ENCODE data around the gene TBC1D9.
"Not testable (repeated sequence)": the region's sequence is repeated elsewhere in the genome, so short reads cannot be mapped to it uniquely, and the experiment has no call there.

Gene TBC1D9

DNA sequence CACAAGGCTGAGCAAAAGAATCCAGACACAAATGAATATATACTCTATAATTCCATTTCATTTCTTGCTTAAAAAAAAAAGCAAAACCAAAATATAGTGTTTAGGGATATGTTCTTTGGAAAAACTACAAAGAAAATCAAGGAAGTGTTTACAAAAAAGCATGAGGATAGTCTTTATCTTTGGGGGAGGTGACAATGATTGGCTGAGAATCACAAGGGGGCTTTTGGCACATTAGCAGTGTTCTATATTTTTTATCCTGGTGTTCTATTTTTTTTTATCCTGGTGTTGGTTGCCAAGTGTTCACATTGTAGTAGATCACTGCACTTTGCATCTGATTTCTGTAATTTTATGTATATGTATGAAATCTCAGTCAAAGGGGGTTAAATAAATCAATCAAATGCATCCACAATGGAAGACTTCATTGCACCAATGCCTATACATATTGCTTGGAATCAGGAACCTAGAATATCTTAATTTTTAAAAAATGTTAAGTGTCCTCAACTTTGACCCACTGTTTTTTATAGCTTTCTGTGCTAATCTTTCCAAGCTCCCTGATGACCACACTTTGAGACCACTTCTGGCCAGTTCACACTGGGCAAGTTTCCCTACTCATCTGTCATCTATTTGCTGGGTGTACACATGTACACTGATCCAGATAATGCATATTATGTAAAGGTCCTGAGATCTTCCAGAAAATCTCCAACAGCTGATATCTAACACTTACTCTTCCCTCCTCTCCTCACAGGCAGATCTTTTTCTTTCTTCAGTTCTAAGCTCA, 3.7 kb downstream of the TBC1D9 start:
- DNase-seq: no peak

DNA sequence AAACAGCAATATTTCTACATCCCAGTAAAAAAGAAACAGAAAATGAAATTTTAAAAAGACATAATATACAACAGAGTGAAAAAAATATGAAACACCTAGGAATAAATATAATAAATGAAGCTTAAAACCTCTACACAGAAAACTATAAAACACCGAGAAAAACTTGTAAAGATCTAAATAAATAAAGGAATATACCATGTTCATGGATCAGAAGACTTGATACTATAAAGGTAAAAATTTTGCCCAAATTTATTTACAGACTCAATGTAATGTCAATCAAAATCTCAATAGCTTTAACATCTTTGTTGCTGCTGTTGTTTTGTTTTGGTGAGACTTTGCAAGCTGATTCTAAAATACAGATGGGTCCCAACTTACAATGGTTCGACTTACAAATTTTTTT, 5.7 kb downstream of the TBC1D9 start:
- DNase-seq: no peak

DNA sequence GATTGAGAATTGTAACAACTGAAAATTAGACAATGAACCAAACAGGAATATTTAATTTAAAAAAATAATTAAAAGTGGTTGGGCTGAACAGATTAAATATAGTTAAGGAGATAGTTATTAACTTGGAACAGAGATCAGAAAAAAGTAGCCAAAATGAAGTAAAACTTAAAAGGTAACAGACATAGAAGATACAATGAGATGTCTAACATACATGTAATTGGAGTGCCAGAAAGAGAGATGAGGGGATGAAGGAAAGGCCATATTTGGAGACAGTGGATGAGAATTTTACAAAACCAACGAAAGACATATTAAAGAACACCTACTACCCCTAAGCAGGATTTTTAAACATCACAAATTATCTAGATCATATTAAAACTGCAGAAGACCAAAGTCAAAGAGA, 8.0 kb downstream of the TBC1D9 start:
- no peak for DNase-seq

DNA sequence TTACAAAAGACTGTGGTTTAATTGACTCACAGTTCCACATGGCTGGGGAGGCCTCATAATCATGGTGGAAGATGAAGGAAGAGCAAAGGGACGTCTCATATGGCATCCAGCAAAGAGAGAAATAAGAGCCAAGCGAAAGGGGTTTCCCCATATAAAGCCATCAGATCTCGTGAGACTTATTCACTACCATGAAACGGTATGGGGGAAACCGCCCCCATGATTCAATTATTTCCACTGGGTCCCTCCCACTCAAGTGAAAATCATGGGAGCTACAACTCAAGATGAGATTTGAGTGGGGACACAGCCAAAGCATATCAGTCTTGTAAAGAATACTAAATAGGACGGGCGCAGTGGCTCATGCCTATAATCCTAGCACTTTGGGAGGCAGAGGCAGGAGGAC, 9.6 kb downstream of the TBC1D9 start:
- not testable (repeated sequence) for DNase-seq

DNA sequence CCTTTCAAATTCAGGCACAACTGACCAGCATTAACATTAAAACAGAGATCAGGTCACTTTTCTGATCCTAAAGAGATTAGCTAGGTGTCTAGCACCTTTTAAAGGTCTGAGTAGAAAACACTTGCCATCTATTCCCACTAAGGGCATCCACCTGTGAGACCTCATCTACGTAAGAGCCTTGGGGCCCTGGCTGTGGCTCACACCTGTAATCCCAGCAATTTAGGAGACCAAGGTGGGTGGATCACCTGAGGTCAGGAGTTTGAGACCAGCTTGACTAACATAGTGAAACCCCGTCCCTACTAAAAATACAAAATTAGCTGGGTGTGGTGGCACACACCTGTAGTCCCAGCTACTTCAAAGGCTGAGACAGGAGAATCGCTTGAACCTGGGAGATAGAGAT, 11.8 kb downstream of the TBC1D9 start:
- no peak for DNase-seq

DNA sequence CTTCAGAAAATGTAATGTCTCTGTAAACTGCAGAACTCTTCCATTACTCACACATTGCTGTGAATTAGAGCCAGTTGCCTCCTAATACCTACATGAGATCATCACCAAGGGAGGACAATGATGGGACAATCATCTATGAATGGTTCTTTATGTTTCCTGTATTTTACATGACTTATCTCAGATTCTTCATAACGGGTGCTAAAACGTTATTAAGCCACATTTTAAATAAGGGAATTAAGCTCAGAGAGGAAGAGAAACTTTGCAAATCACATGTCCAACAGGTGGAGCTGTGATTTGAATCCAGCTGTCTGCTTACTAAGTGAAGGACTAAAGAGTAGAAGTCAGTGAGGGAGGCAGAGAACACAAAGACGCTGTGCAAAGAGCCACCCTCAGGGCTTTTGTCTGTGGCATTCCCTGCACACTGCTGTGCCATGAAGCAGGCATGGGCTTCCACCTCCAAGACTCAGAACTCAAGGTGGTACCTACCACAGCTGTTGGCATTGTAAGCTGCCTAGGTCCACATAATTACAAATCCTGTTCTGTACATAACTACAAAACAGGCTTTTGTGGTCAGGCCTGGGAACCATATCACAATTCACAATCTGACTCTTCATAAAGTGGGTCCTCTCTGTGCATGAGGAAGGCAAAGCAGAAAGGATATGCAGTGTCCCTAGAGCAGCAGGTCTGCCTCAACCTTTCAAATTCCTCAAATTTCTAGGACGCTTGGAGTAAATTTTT, 12.8 kb downstream of the TBC1D9 start:
- no peak for DNase-seq

DNA sequence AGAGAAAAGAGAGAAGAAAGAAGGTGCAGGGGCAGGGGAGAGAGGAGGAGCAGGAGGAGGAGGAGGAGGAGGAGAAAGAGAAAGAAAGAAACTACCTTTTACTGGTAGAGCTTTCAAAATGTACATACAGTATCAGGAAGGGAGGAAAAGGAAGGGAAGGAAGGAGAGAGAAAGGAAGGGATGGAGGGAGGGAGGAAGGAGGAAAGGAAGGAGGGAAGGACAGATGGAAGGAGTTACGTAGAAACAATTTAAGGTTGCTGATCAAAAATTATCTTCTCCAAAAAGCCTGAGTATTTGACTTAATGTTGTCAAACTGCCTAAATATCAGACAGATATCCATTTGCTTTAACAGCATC, 13.4 kb downstream of the TBC1D9 start:
- no peak for DNase-seq

GRCh38 chr4:140740906-140741670, 15.1 kb downstream of the TBC1D9 start:
- no peak for DNase-seq

- DNase-seq: no peak
These were observed 15.8 kb downstream of the TBC1D9 start for GRCh38 chr4:140740422-140740821.

DNA sequence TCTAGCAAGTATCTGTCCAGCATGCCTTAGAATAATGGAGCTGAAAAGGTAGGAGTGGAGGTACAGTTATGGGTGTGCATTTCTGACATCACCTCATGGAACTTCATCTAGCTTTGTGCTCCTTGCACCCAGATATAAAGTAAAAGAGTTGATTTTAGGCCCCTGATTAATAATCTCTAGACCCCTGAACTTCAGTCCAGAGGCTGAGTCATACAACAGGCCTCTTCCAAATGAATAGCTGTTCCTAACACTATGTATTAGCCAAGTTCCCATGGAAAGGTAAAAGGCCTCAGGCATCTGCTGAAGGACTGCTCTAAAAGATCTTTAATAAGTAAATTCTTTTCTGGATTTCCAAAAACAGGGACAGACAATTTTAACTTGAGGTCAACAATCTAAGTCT, 16.2 kb downstream of the TBC1D9 start:
- DNase-seq: no peak

DNA sequence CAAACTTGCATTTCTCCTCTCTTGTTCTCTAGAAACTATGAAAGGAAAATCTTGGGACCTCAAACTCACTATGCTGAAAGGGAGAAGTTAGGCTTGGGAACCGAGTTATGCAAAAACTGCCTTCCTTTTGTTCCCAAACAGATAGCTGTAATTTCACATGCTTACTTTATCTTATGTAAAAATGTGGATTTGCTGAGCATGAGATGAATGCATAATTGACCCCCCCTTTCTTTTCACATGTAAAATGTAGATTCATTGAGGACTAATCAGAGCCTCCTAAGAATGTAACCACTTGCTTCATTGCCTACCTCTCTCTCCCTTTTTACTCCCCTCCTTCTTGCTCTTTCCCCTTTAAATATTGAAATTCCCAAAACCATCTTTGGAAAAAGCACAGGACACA, 18.0 kb downstream of the TBC1D9 start:
- DNase-seq: no peak

GRCh38 chr4:140736669-140737343, 19.4 kb downstream of the TBC1D9 start:
- no peak for DNase-seq

DNA sequence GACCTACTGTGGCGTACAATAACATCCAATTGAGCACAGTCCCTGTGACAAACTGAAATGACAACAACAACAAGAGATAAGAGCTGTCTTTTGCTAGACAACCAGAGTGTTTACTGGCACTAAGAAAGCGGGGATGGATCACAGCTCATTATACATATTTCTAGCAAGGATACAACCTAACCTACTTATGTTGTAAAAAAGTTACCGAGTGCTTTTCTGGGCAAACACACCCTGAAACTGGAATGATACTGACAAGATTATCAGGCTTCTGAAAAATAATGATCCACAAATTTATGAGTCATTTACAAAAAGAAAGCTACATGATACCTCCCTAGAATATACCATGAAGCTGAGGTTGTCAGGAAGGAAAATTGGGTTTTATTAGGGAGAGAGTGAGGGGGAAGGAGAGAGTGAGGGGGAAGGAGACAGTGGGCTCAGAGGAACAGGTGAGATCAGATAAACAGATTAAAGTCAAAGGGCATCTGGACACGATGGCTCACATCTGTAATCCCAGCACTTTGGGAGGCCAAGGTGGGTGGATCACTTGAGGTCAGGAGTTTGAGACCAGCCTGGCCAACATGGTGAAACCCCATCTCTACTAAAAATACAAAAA, 20.3 kb downstream of the TBC1D9 start:
- no peak for DNase-seq

DNA sequence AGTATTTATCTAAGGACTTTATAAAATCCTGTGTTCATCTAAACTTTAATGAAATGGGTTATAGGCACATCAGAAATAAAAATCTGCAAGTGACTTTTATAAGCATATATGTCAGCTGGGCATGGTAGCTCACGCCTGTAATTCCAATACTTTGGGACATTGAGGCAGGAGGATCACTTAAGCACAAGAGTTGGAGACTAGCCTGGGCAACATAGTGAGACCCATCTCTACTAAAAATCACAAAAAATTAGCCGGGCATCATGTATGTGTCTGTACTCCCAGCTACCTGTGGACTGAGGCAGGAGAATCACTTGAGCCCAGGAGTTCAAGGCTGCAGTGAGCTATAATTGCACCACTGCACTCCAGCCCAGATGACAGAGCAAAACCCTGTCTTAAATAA, 20.9 kb downstream of the TBC1D9 start:
- no peak for DNase-seq

- no peak for DNase-seq
These were observed 23.4 kb downstream of the TBC1D9 start for GRCh38 chr4:140732780-140733179.

GRCh38 chr4:140729344-140730049, 26.7 kb downstream of the TBC1D9 start:
- DNase-seq: no peak

DNA sequence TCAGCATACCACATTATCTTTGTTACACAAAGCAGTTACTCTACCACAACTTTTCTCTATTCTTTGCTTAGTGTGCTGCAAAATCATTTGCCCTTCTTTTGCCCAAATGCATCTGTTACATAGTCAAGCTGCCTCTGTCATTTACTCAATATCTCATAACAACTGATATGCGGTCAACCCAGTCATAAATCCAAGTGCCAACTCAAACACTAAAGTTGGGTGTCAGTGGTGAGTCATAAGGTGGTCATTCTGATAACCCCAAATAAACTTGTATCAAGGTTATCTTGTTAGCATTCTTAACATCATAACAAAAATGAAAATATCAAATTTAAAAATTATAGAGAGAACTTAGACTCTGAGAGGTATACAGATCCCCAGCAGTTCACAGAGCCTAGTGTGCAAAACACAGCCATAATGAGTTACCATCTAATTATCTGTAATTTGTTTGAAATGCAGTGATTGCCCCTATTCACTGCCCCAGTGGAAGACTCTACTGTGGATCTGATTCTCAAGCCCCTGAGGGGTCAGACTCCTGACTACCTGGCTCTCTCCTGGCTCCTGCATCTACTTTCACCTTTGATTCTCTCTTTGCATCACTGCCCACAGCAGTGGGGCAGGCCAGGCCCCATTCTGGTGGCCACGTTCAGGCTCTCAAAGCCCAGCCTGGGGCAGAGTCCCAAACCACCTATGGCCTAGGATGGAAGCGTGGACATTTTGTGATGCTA, 29.2 kb downstream of the TBC1D9 start:
- no peak for DNase-seq

GRCh38 chr4:140725556-140725955, 30.6 kb downstream of the TBC1D9 start:
- DNase-seq: no peak

DNA sequence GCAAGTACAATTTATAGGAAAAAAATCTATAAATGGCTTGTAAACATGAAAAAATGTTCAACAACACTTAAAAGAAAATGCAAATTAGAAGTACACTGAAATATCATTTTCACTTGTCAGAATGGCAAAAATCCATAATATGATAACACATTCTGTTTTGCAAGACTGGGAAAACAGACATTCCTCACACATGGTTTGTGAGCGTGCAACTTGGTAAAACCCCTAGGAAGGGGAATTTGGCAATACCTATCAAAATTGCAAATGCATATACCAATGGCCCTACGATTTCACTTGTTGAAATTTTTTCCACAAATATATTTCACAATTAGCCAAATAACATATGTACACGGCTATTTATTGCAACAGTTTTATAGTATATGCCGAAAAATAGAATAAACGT, 31.4 kb downstream of the TBC1D9 start:
- DNase-seq: no peak

DNA sequence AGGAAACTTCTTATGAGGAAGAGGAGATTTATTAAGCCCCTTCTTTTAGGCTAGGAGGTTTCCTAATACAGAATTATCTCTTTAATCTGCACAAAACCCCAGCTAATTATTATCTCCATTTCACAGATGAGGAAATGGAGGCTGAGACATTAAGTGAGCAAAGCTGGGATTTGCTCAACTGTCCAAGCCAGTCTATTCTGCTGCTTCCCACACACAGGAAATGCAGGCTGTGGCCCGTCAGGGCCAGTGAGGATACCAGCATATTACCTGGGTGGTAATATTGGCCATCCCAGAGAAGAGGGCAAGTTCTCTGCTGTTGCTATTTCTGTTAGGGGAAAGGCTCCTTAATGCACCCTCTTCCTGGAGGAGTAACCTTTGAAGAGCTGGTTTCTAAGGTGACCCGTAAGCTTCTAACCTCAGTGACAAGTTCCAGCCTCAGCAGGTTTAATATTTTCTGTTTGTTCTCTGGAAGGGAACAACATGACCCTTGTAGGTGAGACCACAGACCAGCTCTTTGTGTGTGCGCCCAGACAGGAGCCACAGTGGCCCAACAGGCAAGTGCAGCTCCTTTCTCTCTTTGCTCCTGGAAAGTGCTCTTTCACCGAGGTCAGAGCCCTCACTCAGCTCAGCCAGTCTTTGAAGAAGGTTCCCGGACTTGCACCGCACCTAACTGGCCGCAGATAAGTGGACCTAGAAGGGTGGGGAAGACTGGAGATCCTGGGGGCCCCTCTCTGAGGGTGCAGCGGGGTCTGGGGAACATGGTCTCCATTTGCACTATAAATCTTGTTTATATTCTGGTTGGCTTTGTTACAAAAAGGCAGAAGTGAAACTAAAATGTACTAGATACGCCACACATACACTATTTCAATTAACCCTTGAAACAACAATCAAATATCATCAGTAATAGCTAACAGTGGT, 35.5 kb downstream of the TBC1D9 start:
- no peak for DNase-seq
